HEK293 (cell line): ENCODE data around the gene DZIP1L.

Experiments
- GFI1B ChIP-seq: fragments of 450-650 bp; formaldehyde crosslinking; IDR thresholded peaks from 2 replicates; pipeline ENCODE4 v1.5.1; 2016; ENCODE audit warnings: missing biosample characterization, missing genetic modification characterization
- KLF16 ChIP-seq: fragments of 450-650 bp; formaldehyde crosslinking; IDR thresholded peaks from 2 replicates; pipeline ENCODE4 v1.5.1; 2017; ENCODE audit warnings: missing biosample characterization, missing genetic modification characterization
- MYNN ChIP-seq: fragments of 450-650 bp; formaldehyde crosslinking; IDR thresholded peaks from 2 replicates; pipeline ENCODE4 v1.5.1; 2016; ENCODE audit warnings: missing biosample characterization, missing genetic modification characterization, borderline replicate concordance
- TRIM28 ChIP-seq: IDR thresholded peaks from 2 replicates; pipeline ENCODE4 v1.6.1; 2011; ENCODE audit warnings: low read length, control low read depth, borderline replicate concordance
- YY1 ChIP-seq: fragments of 450-650 bp; formaldehyde crosslinking; IDR thresholded peaks from 2 replicates; pipeline ENCODE4 v1.5.1; 2018; ENCODE audit warnings: missing biosample characterization, missing genetic modification characterization
- ZBTB1 ChIP-seq: fragments of 450-650 bp; formaldehyde crosslinking; IDR thresholded peaks from 2 replicates; pipeline ENCODE4 v1.5.1; 2016; ENCODE audit warnings: missing biosample characterization, missing genetic modification characterization
- ZBTB10 ChIP-seq: fragments of 450-650 bp; formaldehyde crosslinking; IDR thresholded peaks from 2 replicates; pipeline ENCODE4 v1.5.1; 2016; ENCODE audit warnings: missing biosample characterization, missing genetic modification characterization
- ZNF114 ChIP-seq: fragments of 450-650 bp; formaldehyde crosslinking; IDR thresholded peaks from 2 replicates; pipeline ENCODE4 v1.5.0; 2017; ENCODE audit warnings: missing biosample characterization, missing genetic modification characterization
- ZNF274 ChIP-seq, 2 experiments: fragments of 200-500 bp in 1 of 2; fragments of 450-650 bp in 1 of 2; sonication (Bioruptor generic) in 1 of 2; formaldehyde crosslinking in 1 of 2; IDR thresholded peaks; 2 replicates each; pipeline versions ENCODE4 v1.5.1 to v1.6.1; 2014 to 2016; ENCODE audit warnings: borderline replicate concordance in 1 of 2, inconsistent platforms in 1 of 2, low read length in 1 of 2, missing biosample characterization in 1 of 2, missing genetic modification characterization in 1 of 2
- ZNF510 ChIP-seq: fragments of 450-650 bp; formaldehyde crosslinking; IDR thresholded peaks from 2 replicates; pipeline ENCODE4 v1.5.1; 2018; ENCODE audit warnings: mild to moderate bottlenecking, missing genetic modification characterization, missing biosample characterization; ENCODE audit not compliant: insufficient replicate concordance
- ZNF529 ChIP-seq: fragments of 450-650 bp; formaldehyde crosslinking; IDR thresholded peaks from 2 replicates; pipeline ENCODE4 v1.5.1; 2017; ENCODE audit warnings: missing genetic modification characterization, missing biosample characterization; ENCODE audit not compliant: insufficient replicate concordance
- TF ChIP-seq, protein P1 (sequence below): fragments of 450-650 bp; formaldehyde crosslinking; IDR thresholded peaks from 2 replicates; pipeline ENCODE4 v1.5.1; 2016; ENCODE audit warnings: missing biosample characterization, missing genetic modification characterization
- TF ChIP-seq, protein P2 (sequence below): fragments of 450-650 bp; formaldehyde crosslinking; IDR thresholded peaks from 2 replicates; pipeline ENCODE4 v1.5.1; 2016; ENCODE audit warnings: missing biosample characterization, missing genetic modification characterization

DNA sequence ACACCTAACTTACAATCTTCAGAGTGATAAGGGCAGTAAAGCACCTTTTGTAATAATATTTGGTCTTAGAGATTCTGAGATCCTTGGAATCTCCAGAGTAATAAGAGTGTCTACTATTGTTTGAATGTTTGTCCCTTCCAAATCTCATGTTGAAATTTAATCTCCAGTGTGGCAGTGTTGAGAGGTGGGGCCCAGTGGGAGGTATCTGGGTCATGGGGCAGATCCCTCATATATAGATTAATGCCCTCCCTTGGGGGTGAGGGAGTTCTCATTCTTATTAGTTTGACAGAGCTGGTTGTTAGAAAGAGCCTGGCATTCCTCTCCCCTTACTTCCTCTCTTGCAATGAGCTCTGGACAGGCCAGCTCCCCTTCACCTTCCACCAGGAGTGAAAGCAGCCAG is 16.0 kb downstream of the DZIP1L start:
- TF ChIP-seq KLF16 (tag by site-specific recombination) (no peak), ZBTB10 (tag by site-specific recombination) (no peak), ZBTB1 (no peak), MYNN (no peak), YY1 (no peak), ZNF274 (IDR thresholded peaks at IDR 0.05; ENCODE audit: low read length) (no peak), ZNF274 (tag by site-specific recombination; IDR thresholded peaks at IDR 0.05; ENCODE audit: borderline replicate concordance) (no peak), ZNF510 (tag by site-specific recombination) (no peak), ZNF114 (tag by site-specific recombination) (no peak), TRIM28 (no peak), ZNF529 (tag by site-specific recombination) (no peak), GFI1B (tag by site-specific recombination) (no peak)
- TF ChIP-seq, protein P1, sequence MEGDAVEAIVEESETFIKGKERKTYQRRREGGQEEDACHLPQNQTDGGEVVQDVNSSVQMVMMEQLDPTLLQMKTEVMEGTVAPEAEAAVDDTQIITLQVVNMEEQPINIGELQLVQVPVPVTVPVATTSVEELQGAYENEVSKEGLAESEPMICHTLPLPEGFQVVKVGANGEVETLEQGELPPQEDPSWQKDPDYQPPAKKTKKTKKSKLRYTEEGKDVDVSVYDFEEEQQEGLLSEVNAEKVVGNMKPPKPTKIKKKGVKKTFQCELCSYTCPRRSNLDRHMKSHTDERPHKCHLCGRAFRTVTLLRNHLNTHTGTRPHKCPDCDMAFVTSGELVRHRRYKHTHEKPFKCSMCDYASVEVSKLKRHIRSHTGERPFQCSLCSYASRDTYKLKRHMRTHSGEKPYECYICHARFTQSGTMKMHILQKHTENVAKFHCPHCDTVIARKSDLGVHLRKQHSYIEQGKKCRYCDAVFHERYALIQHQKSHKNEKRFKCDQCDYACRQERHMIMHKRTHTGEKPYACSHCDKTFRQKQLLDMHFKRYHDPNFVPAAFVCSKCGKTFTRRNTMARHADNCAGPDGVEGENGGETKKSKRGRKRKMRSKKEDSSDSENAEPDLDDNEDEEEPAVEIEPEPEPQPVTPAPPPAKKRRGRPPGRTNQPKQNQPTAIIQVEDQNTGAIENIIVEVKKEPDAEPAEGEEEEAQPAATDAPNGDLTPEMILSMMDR (tag by site-specific recombination) = no peak
- TF ChIP-seq, protein P2, sequence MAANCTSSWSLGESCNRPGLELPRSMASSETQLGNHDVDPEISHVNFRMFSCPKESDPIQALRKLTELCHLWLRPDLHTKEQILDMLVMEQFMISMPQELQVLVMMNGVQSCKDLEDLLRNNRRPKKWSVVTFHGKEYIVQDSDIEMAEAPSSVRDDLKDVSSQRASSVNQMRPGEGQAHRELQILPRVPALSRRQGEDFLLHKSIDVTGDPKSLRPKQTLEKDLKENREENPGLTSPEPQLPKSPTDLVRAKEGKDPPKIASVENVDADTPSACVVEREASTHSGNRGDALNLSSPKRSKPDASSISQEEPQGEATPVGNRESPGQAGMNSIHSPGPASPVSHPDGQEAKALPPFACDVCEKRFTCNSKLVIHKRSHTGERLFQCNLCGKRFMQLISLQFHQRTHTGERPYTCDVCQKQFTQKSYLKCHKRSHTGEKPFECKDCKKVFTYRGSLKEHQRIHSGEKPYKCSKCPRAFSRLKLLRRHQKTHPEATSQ (tag by site-specific recombination) = no peak
